H1 (cell line): ENCODE data around the gene DAP. TPM values are rescaled to one million over a fixed set of nuclear protein-coding genes. Genes with fewer than 3 reads are reported as not detected.

Experiments
- CHD1 ChIP-seq: IDR thresholded peaks from 2 replicates; pipeline ENCODE4 v1.6.1; 2012; ENCODE audit warnings: low read depth, low read length, improper control_type of control experiment
- CHD7 ChIP-seq: fragments of 300-600 bp; sonication (generic); IDR thresholded peaks from 2 replicates; pipeline ENCODE4 v1.7.1; 2012; ENCODE audit warnings: low read length, moderate library complexity, mild to moderate bottlenecking, inconsistent platforms; ENCODE audit not compliant: insufficient replicate concordance
- CTBP2 ChIP-seq: IDR thresholded peaks from 2 replicates; pipeline ENCODE4 v1.7.0; 2011; ENCODE audit warnings: borderline replicate concordance, mild to moderate bottlenecking, moderate library complexity, mixed read lengths, low read length; ENCODE audit not compliant: insufficient read depth, insufficient read length
- KDM4A ChIP-seq: IDR thresholded peaks from one replicate; pipeline ENCODE4 v1.7.1; 2012; ENCODE audit warnings: low read depth, mild to moderate bottlenecking, moderate library complexity, low read length, inconsistent platforms; ENCODE audit not compliant: severe bottlenecking
- MAFK ChIP-seq: IDR thresholded peaks from 2 replicates; pipeline ENCODE4 v1.6.1; 2012; ENCODE audit warnings: low read depth, mild to moderate bottlenecking, improper control_type of control experiment, low read length
- POLR2AphosphoS5 ChIP-seq: IDR thresholded peaks from 2 replicates; pipeline ENCODE4 v1.6.1; 2011; ENCODE audit warnings: low read depth, low read length
- RNF2 ChIP-seq: fragments of 200-900, 300-1000 bp; sonication (generic); IDR thresholded peaks from 2 replicates; pipeline ENCODE4 v1.7.1; 2016; ENCODE audit warnings: borderline replicate concordance, low read depth, mild to moderate bottlenecking, antibody characterized with exemption, low read length; ENCODE audit not compliant: poor library complexity, severe bottlenecking; ENCODE audit errors: missing control alignments
- TEAD4 ChIP-seq: IDR thresholded peaks from 2 replicates; pipeline ENCODE4 v1.6.1; 2012; ENCODE audit warnings: low read depth, low read length, inconsistent platforms, mixed read lengths
- USF2 ChIP-seq: IDR thresholded peaks from 2 replicates; pipeline ENCODE4 v1.6.1; 2011; ENCODE audit warnings: low read length, improper control_type of control experiment
- polyA plus RNA-seq, 7 experiments: library from polyadenylated mRNA; depleted of rRNA in 3 of 7; stranded (reverse) in 5 of 7; unstranded in 2 of 7; fragments of >200 nt in 5 of 7; fragments of 200-250 nt in 2 of 7; gene quantifications; 1 replicate in 5 of 7; 2 replicates in 1 of 7; 4 replicates in 1 of 7; pipeline versions ENCODE4 v1.2.1 to v1.2.3, GENCODE V29; 2011 to 2013; ENCODE audit warnings: missing spikeins in 2 of 7, mixed read lengths in 2 of 7
- total RNA-seq: library from RNA; stranded (reverse); fragmentation: NEBNext Ultra II Directional; extraction: Animal tissue kit (Norgen Biotek cat#: 25700); gene quantifications from 2 replicates; pipeline ENCODE4 v1.2.1, GENCODE V29; 2021

Gene DAP
- total and polyA plus RNA-seq, 2 of the 8 experiments (the other 6 are each of a cell fraction or from before 2014, with no cell fraction given): 26.2 to 44.4 TPM

- TF ChIP-seq CHD7 (no peak), POLR2AphosphoS5 (no peak), RNF2 (no peak), TEAD4 (no peak), CTBP2 (no peak), USF2 (no peak), KDM4A (no peak), MAFK (no peak), CHD1 (no peak)
Observed at GRCh38 chr5:10779592-10779991, 18.6 kb upstream of the DAP start (continued).
